ENCODE data around the gene SEPTIN1. TPM values are rescaled to one million over a fixed set of nuclear protein-coding genes. Genes with fewer than 3 reads are reported as not detected.

The SEPTIN1 gene
- total RNA-seq, 1 donor from 2014 or later: 1.4 TPM

GRCh38 chr16:30377050-30377811 is 5.1 kb downstream of the SEPTIN1 start:
- ATAC-seq (no peak), DNase-seq (ENCODE audit: low spot score) (no peak)

GRCh38 chr16:30376461-30376902 is 5.9 kb downstream of the SEPTIN1 start:
- DNase-seq (ENCODE audit: low spot score) (no peak), ATAC-seq (no peak)

GRCh38 chr16:30375864-30376263 is 6.5 kb downstream of the SEPTIN1 start:
- ATAC-seq (no peak), DNase-seq (ENCODE audit: low spot score) (no peak)

GRCh38 chr16:30374538-30374937 is 7.8 kb downstream of the SEPTIN1 start, which contains the start of gene MYL11:
TSS of gene MYL11 (plus strand) at chr16:30374802. CDS start at chr16:30374858, 56 bp downstream.
- DNase-seq (ENCODE audit: low spot score): no peak
- no peak for ATAC-seq

- DNase-seq (ENCODE audit: low spot score): no peak
- no peak for ATAC-seq
Observed at GRCh38 chr16:30372725-30373124, 9.6 kb downstream of the SEPTIN1 start.

GRCh38 chr16:30372038-30372712 is 10.2 kb downstream of the SEPTIN1 start:
- ATAC-seq (no peak), DNase-seq (ENCODE audit: low spot score) (no peak)

GRCh38 chr16:30371248-30371816 is 11.0 kb downstream of the SEPTIN1 start:
- DNase-seq (ENCODE audit: low spot score): no peak
- no peak for ATAC-seq

- DNase-seq (ENCODE audit: low spot score) (peak; percentile 99), ATAC-seq (peak; percentile 78)
Observed at GRCh38 chr16:30370456-30371247, 11.7 kb downstream of the SEPTIN1 start, which contains the start of gene TBC1D10B. TSS of gene TBC1D10B (minus strand) at chr16:30370494. CDS start at chr16:30370183, 311 bp downstream.

- DNase-seq (ENCODE audit: low spot score): peak; percentile 56
- ATAC-seq: no peak
Observed at GRCh38 chr16:30369938-30370455, 12.4 kb downstream of the SEPTIN1 start.

GRCh38 chr16:30369091-30369937 is 13.0 kb downstream of the SEPTIN1 start:
- ATAC-seq (no peak), DNase-seq (ENCODE audit: low spot score) (peak; percentile 56)

GRCh38 chr16:30368792-30369090 is 13.6 kb downstream of the SEPTIN1 start:
- DNase-seq (ENCODE audit: low spot score): no peak
- ATAC-seq: no peak

- DNase-seq (ENCODE audit: low spot score) (no peak), ATAC-seq (no peak)
Observed at GRCh38 chr16:30368122-30368791, 14.1 kb downstream of the SEPTIN1 start.

GRCh38 chr16:30367349-30368009 is 14.9 kb downstream of the SEPTIN1 start:
- peak; percentile 79 for DNase-seq (ENCODE audit: low spot score)
- peak; percentile 45 for ATAC-seq

- ATAC-seq (no peak), DNase-seq (ENCODE audit: low spot score) (no peak)
Observed at GRCh38 chr16:30366511-30366910, 15.8 kb downstream of the SEPTIN1 start.

- no peak for ATAC-seq
- DNase-seq (ENCODE audit: low spot score): no peak
Observed at GRCh38 chr16:30365200-30365599, 17.2 kb downstream of the SEPTIN1 start.

- ATAC-seq (no peak), DNase-seq (ENCODE audit: low spot score) (no peak)
Observed at GRCh38 chr16:30361180-30361579, 21.2 kb downstream of the SEPTIN1 start.

- DNase-seq (ENCODE audit: low spot score): no peak
Observed at GRCh38 chr16:30359871-30360170, 22.5 kb downstream of the SEPTIN1 start.

GRCh38 chr16:30358990-30359870 is 23.1 kb downstream of the SEPTIN1 start:
- DNase-seq (ENCODE audit: low spot score): no peak

More at GRCh38 chr16:30359871-30360170, 22.5 kb downstream of the SEPTIN1 start:
- ATAC-seq: no peak

More at GRCh38 chr16:30358990-30359870, 23.1 kb downstream of the SEPTIN1 start:
- ATAC-seq: no peak
